Caki2 (cell line): Measurements from ENCODE around the gene ARHGDIB. TPM values are rescaled to one million over a fixed set of nuclear protein-coding genes. Genes with fewer than 3 reads are reported as not detected.

Experiments
- total RNA-seq: library from RNA; depleted of rRNA; stranded (reverse); fragments of >200 nt; shearing (Covaris generic); gene quantifications from 2 replicates; pipeline ENCODE4 v1.2.3, GENCODE V29; 2014; ENCODE audit warnings: low replicate concordance; rRNA removed

Gene ARHGDIB
- total RNA-seq, 1 experiment from 2014 or later = 11.8 TPM

Other genes with a start within 250 kb of the ARHGDIB start
- 11.0 and 18.2 TPM in 2 replicates for gene WBP11, start 158.1 kb downstream of the ARHGDIB start, total RNA-seq
- 3.6 and 7.1 TPM in 2 replicates for gene C12orf60, start 157.9 kb downstream of the ARHGDIB start, total RNA-seq
- gene SMCO3, start 147.4 kb downstream of the ARHGDIB start, total RNA-seq = not detected in 2 replicates
- not detected in 2 replicates for gene ART4, start 118.1 kb downstream of the ARHGDIB start, total RNA-seq
- not detected in 2 replicates for gene MGP, start 75.7 kb downstream of the ARHGDIB start, total RNA-seq
- gene ERP27, start 23.1 kb downstream of the ARHGDIB start, total RNA-seq = not detected in 2 replicates
- gene PDE6H, start 11.4 kb upstream of the ARHGDIB start, total RNA-seq = not detected in 2 replicates